IMR-90 (cell line): ENCODE measurements around the gene NOTCH3.

Experiments
- CTCF ChIP-seq: conservative IDR thresholded peaks from 2 replicates; pipeline ENCODE4 v1.5.1; 2012; ENCODE audit warnings: mild to moderate bottlenecking, low read depth, low read length, improper control_type of control experiment
- FOS ChIP-seq: fragments of 150-350 bp; IDR thresholded peaks from 2 replicates; pipeline ENCODE4 v1.6.1; 2016; ENCODE audit warnings: low read depth, low read length
- RAD21 ChIP-seq: IDR thresholded peaks from 2 replicates; pipeline ENCODE4 v1.6.1; 2012; ENCODE audit warnings: low read length, improper control_type of control experiment

DNA sequence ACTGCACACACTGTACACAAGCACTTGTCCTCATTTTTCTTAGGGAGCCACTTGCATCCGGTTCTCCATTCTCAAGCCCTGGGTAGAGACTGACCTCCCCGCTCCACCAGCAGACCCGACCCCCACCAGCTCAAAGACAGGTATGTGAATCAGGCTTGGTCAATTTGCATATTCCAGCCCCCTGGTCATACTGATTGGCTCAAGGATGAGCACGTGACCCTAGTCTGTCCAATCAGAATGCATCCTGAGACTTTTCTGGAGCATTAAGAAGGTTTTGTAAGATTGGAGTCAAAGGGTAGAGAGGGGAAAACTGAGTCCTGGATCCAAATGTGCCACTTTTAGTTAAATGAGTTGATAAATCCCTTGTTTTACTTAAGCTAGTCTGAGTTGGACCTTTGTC, 34.1 kb downstream of the NOTCH3 start:
- TF ChIP-seq CTCF (no peak), FOS (no peak), RAD21 (no peak)
